Thyroid gland (tissue), 4 donors: Measurements from ENCODE around the gene GRSF1. TPM values are rescaled to one million over a fixed set of nuclear protein-coding genes. Genes with fewer than 3 reads are reported as not detected.

Experiments used
- DNase-seq, 2 donors: peaks; one replicate each; pipeline ENCODE4 v3.0.0-alpha.2; 2019
- H3K27ac ChIP-seq, 3 donors: fragments of 200-600 bp; sonication (generic); 1 replicate in 2 of 3; 2 replicates in 1 of 3; pipeline ENCODE4 v1.5.1; 2016 to 2019; ENCODE audit warnings: mild to moderate bottlenecking in 1 of 3, moderate library complexity in 1 of 3
- H3K27me3 ChIP-seq: fragments of 200-600 bp; sonication (generic); one replicate; pipeline ENCODE4 v1.5.1; 2019
- H3K36me3 ChIP-seq, 2 donors: fragments of 200-600 bp; sonication (generic); one replicate each; pipeline ENCODE4 v1.5.1; 2016 to 2019
- H3K4me1 ChIP-seq, 2 donors: fragments of 200-600 bp; sonication (generic); one replicate each; pipeline ENCODE4 v1.5.1; 2017 to 2019
- H3K4me3 ChIP-seq, 3 donors: fragments of 200-600 bp; sonication (generic); replicated peaks in 1 of 3; 1 replicate in 2 of 3; 2 replicates in 1 of 3; pipeline ENCODE4 v1.5.1; 2016; ENCODE audit warnings: mild to moderate bottlenecking in 1 of 3
- H3K9me3 ChIP-seq: fragments of 200-600 bp; sonication (generic); one replicate; pipeline ENCODE4 v1.5.1; 2017
- CTCF ChIP-seq, 6 experiments: fragments of 200-600 bp in 3 of 6; fragments of 450-650 bp in 3 of 6; sonication (generic) in 3 of 6; IDR thresholded peaks; one replicate each; pipeline ENCODE4 v1.5.1; 2016 to 2019; ENCODE audit warnings: antibody characterized with exemption in 6 of 6, mild to moderate bottlenecking in 2 of 6, inconsistent platforms in 1 of 6, moderate library complexity in 1 of 6
- POLR2A ChIP-seq, 2 donors: fragments of 450-650 bp; IDR thresholded peaks; one replicate each; pipeline ENCODE4 v1.6.1; 2017; ENCODE audit warnings: antibody characterized with exemption in 2 of 2, mild to moderate bottlenecking in 2 of 2, moderate library complexity in 1 of 2
- WGBS, 2 donors: methylation state at CpG; one replicate each; pipeline ENCODE4 v1.1.5; 2017; 5-methylcytosine and 5-hydroxymethylcytosine counted together
- intact Hi-C: fragments of 100-400 bp; cut with DNase I; formaldehyde crosslinking; loops from one replicate; pipeline ENCODE4 v1.15.1; 2023
- total RNA-seq, 4 donors: library from RNA; depleted of rRNA; stranded (reverse); fragments of >200 nt; gene quantifications; one replicate each; pipeline ENCODE4 v1.2.3, GENCODE V29; 2016

Gene GRSF1
- total RNA-seq, 4 donors from 2014 or later = 59.7 to 69.6 (median 67.0) TPM

- Histone ChIP-seq H3K4me3 (no peak overlapping the region), H3K27ac (no peak overlapping the region), H3K36me3 (peaks cover 14 to 24% of the 10 kb centered on the region in 2 donors), H3K27me3 (no peaks in the 10 kb centered on the region), H3K4me1 (no peaks in the 10 kb centered on the region), H3K9me3 (no peaks in the 10 kb centered on the region)
- intact Hi-C loops = no loop called here
- no peak for DNase-seq
- TF ChIP-seq POLR2A (IDR thresholded peaks at IDR 0.05) = no peak
- TF ChIP-seq CTCF (IDR thresholded peaks at IDR 0.05) = no peak
- 94 to 95% methylated on average over 3 of the region's 3 CpGs for WGBS, 2 donors
Observed at GRCh38 chr4:70818921-70819320, 20.8 kb downstream of the GRSF1 start.

GRCh38 chr4:70818173-70818855, 21.4 kb downstream of the GRSF1 start:
- Histone ChIP-seq H3K9me3 (no peaks in the 10 kb centered on the region), H3K27me3 (no peaks in the 10 kb centered on the region), H3K36me3 (peaks cover 11 to 22% of the 10 kb centered on the region in 2 donors), H3K4me3 (no peak overlapping the region), H3K27ac (no peak overlapping the region), H3K4me1 (no peaks in the 10 kb centered on the region)
- no peak for DNase-seq
- 90 to 93% methylated on average over 5 of the region's 5 CpGs for WGBS, 2 donors
- intact Hi-C loops = no loop called here
- TF ChIP-seq POLR2A (IDR thresholded peaks at IDR 0.05) (no peak), CTCF (IDR thresholded peaks at IDR 0.05) (no peak)

GRCh38 chr4:70816894-70817293, 22.8 kb downstream of the GRSF1 start:
- H3K36me3 ChIP-seq = peaks cover 5 to 12% of the 10 kb centered on the region in 2 donors
- 47 to 49% methylated on average over 2 of the region's 2 CpGs for WGBS, 2 donors
- TF ChIP-seq CTCF (IDR thresholded peaks at IDR 0.05) (no peak), POLR2A (IDR thresholded peaks at IDR 0.05) (no peak)
- no peak overlapping the region for H3K4me3 ChIP-seq
- H3K4me1 ChIP-seq = no peaks in the 10 kb centered on the region
- no peak for DNase-seq
- H3K27me3 ChIP-seq = no peaks in the 10 kb centered on the region
- no peak overlapping the region for H3K27ac ChIP-seq
- H3K9me3 ChIP-seq = no peaks in the 10 kb centered on the region
- intact Hi-C loops = no loop called here

GRCh38 chr4:70815370-70815769, 24.3 kb downstream of the GRSF1 start:
- H3K27me3 ChIP-seq = no peaks in the 10 kb centered on the region
- H3K27ac ChIP-seq = no peak overlapping the region
- DNase-seq = no peak
- no peaks in the 10 kb centered on the region for H3K9me3 ChIP-seq
- intact Hi-C loops = no loop called here
- TF ChIP-seq POLR2A (IDR thresholded peaks at IDR 0.05) (no peak), CTCF (IDR thresholded peaks at IDR 0.05) (no peak)
- H3K4me1 ChIP-seq = no peaks in the 10 kb centered on the region
- H3K36me3 ChIP-seq = peaks cover 5 to 6% of the 10 kb centered on the region in 2 donors
- 98 to 100% methylated on average over 1 of the region's 1 CpG for WGBS, 2 donors
- no peak overlapping the region for H3K4me3 ChIP-seq

GRCh38 chr4:70808151-70808550, 31.5 kb downstream of the GRSF1 start:
- Histone ChIP-seq H3K4me3 (no peak overlapping the region), H3K27ac (no peak overlapping the region), H3K4me1 (no peaks in the 10 kb centered on the region), H3K27me3 (no peaks in the 10 kb centered on the region), H3K9me3 (no peaks in the 10 kb centered on the region), H3K36me3 (peaks cover 0 to 8% of the 10 kb centered on the region in 2 donors)
- no peak for TF ChIP-seq POLR2A (IDR thresholded peaks at IDR 0.05)
- no peak for TF ChIP-seq CTCF (IDR thresholded peaks at IDR 0.05)
- intact Hi-C loops = no loop called here
- WGBS, 2 donors = 92 to 93% methylated on average over 1 of the region's 1 CpG
- no peak for DNase-seq
